Loucy (cell line): ENCODE results near the gene FRAS1.

Experiments
- H2AFZ ChIP-seq: fragments of 200-600 bp; sonication (generic); 2 replicates; pipeline ENCODE4 v1.6.0; 2016; ENCODE audit warnings: antibody characterized with exemption, mild to moderate bottlenecking, low read length, moderate library complexity
- H3F3A ChIP-seq: fragments of 200-600 bp; 2 replicates; pipeline ENCODE4 v1.6.0; 2016; ENCODE audit warnings: antibody characterized with exemption, low read depth, mild to moderate bottlenecking
- H3K27me3 ChIP-seq: fragments of 200-600 bp; sonication (generic); 2 replicates; pipeline ENCODE4 v1.6.1; 2014; ENCODE audit warnings: low read length, mild to moderate bottlenecking; ENCODE audit not compliant: insufficient read depth, poor library complexity, severe bottlenecking
- H3K36me3 ChIP-seq: fragments of 200-600 bp; sonication (generic); 2 replicates; pipeline ENCODE4 v1.6.1; 2016; ENCODE audit warnings: low read length; ENCODE audit not compliant: insufficient read depth
- H3K4me1 ChIP-seq: fragments of 200-600 bp; sonication (generic); 2 replicates; pipeline ENCODE4 v1.5.1; 2014; ENCODE audit warnings: low read length, mild to moderate bottlenecking; ENCODE audit not compliant: insufficient read depth, poor library complexity, severe bottlenecking
- H3K4me2 ChIP-seq: fragments of 200-600 bp; sonication (generic); 2 replicates; pipeline ENCODE4 v1.6.0; 2014; ENCODE audit warnings: antibody characterized with exemption, low read length, low read depth, mild to moderate bottlenecking; ENCODE audit not compliant: poor library complexity, severe bottlenecking
- H3K4me3 ChIP-seq: fragments of 200-600 bp; sonication (generic); 2 replicates; pipeline ENCODE4 v1.5.1; 2014; ENCODE audit warnings: low read length, mild to moderate bottlenecking, mixed read lengths; ENCODE audit not compliant: poor library complexity, severe bottlenecking
- H3K79me2 ChIP-seq: fragments of 200-600 bp; sonication (generic); 2 replicates; pipeline ENCODE4 v1.6.1; 2014; ENCODE audit warnings: low read length; ENCODE audit not compliant: insufficient read depth
- H3K9ac ChIP-seq: fragments of 200-600 bp; sonication (generic); 2 replicates; pipeline ENCODE4 v1.6.0; 2014; ENCODE audit warnings: mild to moderate bottlenecking, low read depth, low read length, moderate library complexity; ENCODE audit not compliant: poor library complexity, severe bottlenecking
- H3K9me2 ChIP-seq: fragments of 200-600 bp; sonication (generic); replicated peaks from 2 replicates; pipeline ENCODE4 v1.6.1; 2016; ENCODE audit warnings: low read depth, low read length, mixed read lengths
- H3K9me3 ChIP-seq: fragments of 200-600 bp; sonication (generic); 2 replicates; pipeline ENCODE4 v1.6.1; 2014; ENCODE audit warnings: mild to moderate bottlenecking, antibody characterized with exemption, low read length, low read depth; ENCODE audit not compliant: insufficient read depth
- H4K20me1 ChIP-seq: fragments of 200-600 bp; sonication (generic); 2 replicates; pipeline ENCODE4 v1.6.0; 2014; ENCODE audit warnings: antibody characterized with exemption, low read length, mild to moderate bottlenecking; ENCODE audit not compliant: insufficient read depth, poor library complexity, severe bottlenecking
- EZH2phosphoT487 ChIP-seq: fragments of 200-600 bp; IDR thresholded peaks from 2 replicates; pipeline ENCODE4 v1.6.1; 2018; ENCODE audit warnings: antibody characterized with exemption, mild to moderate bottlenecking, moderate library complexity, borderline replicate concordance
- TF ChIP-seq, protein P1 (sequence below): fragments of 200-600 bp; sonication (generic); conservative IDR thresholded peaks from 2 replicates; pipeline ENCODE4 v1.5.1; 2014; ENCODE audit warnings: mild to moderate bottlenecking, antibody characterized with exemption, low read length

The FRAS1 gene

GRCh38 chr4:78342125-78342524, 285.0 kb downstream of the FRAS1 start:
- Histone ChIP-seq H3F3A (0 out of 2 replicates have a peak, but pooled peaks cover 6% of the 10 kb centered on the region), H3K4me3 (no peak overlapping the region), H3K9me3 (peaks cover 7% of the 10 kb centered on the region), H3K9ac (no peak overlapping the region), H3K27me3 (no peaks in the 10 kb centered on the region), H3K4me1 (peaks cover 20% of the 10 kb centered on the region), H3K4me2 (no peak overlapping the region), H2AFZ (no peak overlapping the region), H4K20me1 (no peaks in the 10 kb centered on the region), H3K36me3 (no peaks in the 10 kb centered on the region), H3K9me2 (no peaks in the 10 kb centered on the region), H3K79me2 (no peaks in the 10 kb centered on the region)
- TF ChIP-seq, protein P1, sequence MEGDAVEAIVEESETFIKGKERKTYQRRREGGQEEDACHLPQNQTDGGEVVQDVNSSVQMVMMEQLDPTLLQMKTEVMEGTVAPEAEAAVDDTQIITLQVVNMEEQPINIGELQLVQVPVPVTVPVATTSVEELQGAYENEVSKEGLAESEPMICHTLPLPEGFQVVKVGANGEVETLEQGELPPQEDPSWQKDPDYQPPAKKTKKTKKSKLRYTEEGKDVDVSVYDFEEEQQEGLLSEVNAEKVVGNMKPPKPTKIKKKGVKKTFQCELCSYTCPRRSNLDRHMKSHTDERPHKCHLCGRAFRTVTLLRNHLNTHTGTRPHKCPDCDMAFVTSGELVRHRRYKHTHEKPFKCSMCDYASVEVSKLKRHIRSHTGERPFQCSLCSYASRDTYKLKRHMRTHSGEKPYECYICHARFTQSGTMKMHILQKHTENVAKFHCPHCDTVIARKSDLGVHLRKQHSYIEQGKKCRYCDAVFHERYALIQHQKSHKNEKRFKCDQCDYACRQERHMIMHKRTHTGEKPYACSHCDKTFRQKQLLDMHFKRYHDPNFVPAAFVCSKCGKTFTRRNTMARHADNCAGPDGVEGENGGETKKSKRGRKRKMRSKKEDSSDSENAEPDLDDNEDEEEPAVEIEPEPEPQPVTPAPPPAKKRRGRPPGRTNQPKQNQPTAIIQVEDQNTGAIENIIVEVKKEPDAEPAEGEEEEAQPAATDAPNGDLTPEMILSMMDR: no peak
- no peak for TF ChIP-seq EZH2phosphoT487

GRCh38 chr4:78343682-78344081, 286.6 kb downstream of the FRAS1 start:
- Histone ChIP-seq H3K27me3 (no peaks in the 10 kb centered on the region), H3K36me3 (no peaks in the 10 kb centered on the region), H3K9me3 (peaks cover 7% of the 10 kb centered on the region), H4K20me1 (no peaks in the 10 kb centered on the region), H3K4me3 (no peak overlapping the region), H3F3A (0 out of 2 replicates have a peak, but pooled peaks cover 6% of the 10 kb centered on the region), H3K79me2 (no peaks in the 10 kb centered on the region), H3K4me2 (peak overlapping the region; percentile 18), H3K9me2 (no peaks in the 10 kb centered on the region), H3K4me1 (peaks cover 20% of the 10 kb centered on the region), H2AFZ (no peak overlapping the region), H3K9ac (no peak overlapping the region)
- TF ChIP-seq, protein P1: no peak

GRCh38 chr4:78345237-78345636, 288.1 kb downstream of the FRAS1 start:
- Histone ChIP-seq H3K36me3 (no peaks in the 10 kb centered on the region), H3K27me3 (no peaks in the 10 kb centered on the region), H3K9me2 (no peaks in the 10 kb centered on the region), H3K4me3 (no peak overlapping the region), H3K9me3 (peaks cover 7% of the 10 kb centered on the region), H3K9ac (no peak overlapping the region), H3F3A (0 out of 2 replicates have a peak, but pooled peaks cover 6% of the 10 kb centered on the region), H3K4me1 (peaks cover 20% of the 10 kb centered on the region), H4K20me1 (no peaks in the 10 kb centered on the region), H2AFZ (no peak overlapping the region), H3K4me2 (no peak overlapping the region), H3K79me2 (no peaks in the 10 kb centered on the region)
- TF ChIP-seq EZH2phosphoT487: no peak
- TF ChIP-seq, protein P1: no peak
